Measurements from ENCODE around the gene SZT2.
A peak's percentile ranks its signal among the peaks of the same experiment; 100 is the strongest.
"Not testable (repeated sequence)": the region's sequence is repeated elsewhere in the genome, so short reads cannot be mapped to it uniquely, and the experiment has no call there.

The SZT2 gene

GRCh38 chr1:43493661-43494450 lies 104.2 kb downstream of the SZT2 start:
- no peaks in the 10 kb centered on the region for H3K27me3 ChIP-seq (ENCODE audit: control insufficient read depth, insufficient read depth, low read length)
- peak overlapping the region; percentile 1 for H3K4me2 ChIP-seq (ENCODE audit: low read length)
- peak overlapping the region; percentile 72 for H2AFZ ChIP-seq
- H3K4me1 ChIP-seq = no peaks in the 10 kb centered on the region
- no peaks in the 10 kb centered on the region for H3K79me2 ChIP-seq
- no peak overlapping the region for H3K9ac ChIP-seq
- no peak for TF ChIP-seq CTCF (IDR thresholded peaks at IDR 0.05)
- H3K9me3 ChIP-seq (ENCODE audit: control insufficient read depth, low read length) = no peaks in the 10 kb centered on the region
- no peaks in the 10 kb centered on the region for H3K36me3 ChIP-seq (ENCODE audit: control insufficient read depth, insufficient read depth, low read length)
- no peak overlapping the region for H3K27ac ChIP-seq
- H3K4me3 ChIP-seq (ENCODE audit: low read depth, low read length) = no peak overlapping the region

- H3K27me3 ChIP-seq (ENCODE audit: control insufficient read depth, insufficient read depth, low read length) = no peaks in the 10 kb centered on the region
- H3K9me3 ChIP-seq (ENCODE audit: control insufficient read depth, low read length) = no peaks in the 10 kb centered on the region
- H3K9ac ChIP-seq = no peak overlapping the region
- TF ChIP-seq CTCF (IDR thresholded peaks at IDR 0.05) = no peak
- H3K4me3 ChIP-seq (ENCODE audit: low read depth, low read length) = no peak overlapping the region
- H3K4me2 ChIP-seq (ENCODE audit: low read length) = no peak overlapping the region
- no peak overlapping the region for H2AFZ ChIP-seq
- H3K27ac ChIP-seq = no peak overlapping the region
- H3K79me2 ChIP-seq = no peaks in the 10 kb centered on the region
- H3K4me1 ChIP-seq = no peaks in the 10 kb centered on the region
- no peaks in the 10 kb centered on the region for H3K36me3 ChIP-seq (ENCODE audit: control insufficient read depth, insufficient read depth, low read length)
Measured at GRCh38 chr1:43495204-43495603, 105.5 kb downstream of the SZT2 start.

GRCh38 chr1:43499898-43500297 lies 110.2 kb downstream of the SZT2 start:
- Histone ChIP-seq H3K79me2 (no peaks in the 10 kb centered on the region), H2AFZ (no peak overlapping the region), H3K4me2 (ENCODE audit: low read length) (no peak overlapping the region), H3K4me1 (no peaks in the 10 kb centered on the region), H3K9me3 (ENCODE audit: control insufficient read depth, low read length) (no peaks in the 10 kb centered on the region), H3K36me3 (ENCODE audit: control insufficient read depth, insufficient read depth, low read length) (no peaks in the 10 kb centered on the region), H3K9ac (no peak overlapping the region), H3K27me3 (ENCODE audit: control insufficient read depth, insufficient read depth, low read length) (no peaks in the 10 kb centered on the region), H3K27ac (no peak overlapping the region), H3K4me3 (ENCODE audit: low read depth, low read length) (no peak overlapping the region)
- no peak for TF ChIP-seq CTCF (IDR thresholded peaks at IDR 0.05)

- not testable (repeated sequence) for H3K9ac ChIP-seq; H3K79me2 ChIP-seq; H3K27ac ChIP-seq; H3K4me2 ChIP-seq (ENCODE audit: low read length); H3K9me3 ChIP-seq (ENCODE audit: control insufficient read depth, low read length); H2AFZ ChIP-seq; H3K4me1 ChIP-seq; H3K4me3 ChIP-seq (ENCODE audit: low read depth, low read length); H3K36me3 ChIP-seq (ENCODE audit: control insufficient read depth, insufficient read depth, low read length); H3K27me3 ChIP-seq (ENCODE audit: control insufficient read depth, insufficient read depth, low read length)
Measured at GRCh38 chr1:43501806-43502205, 112.1 kb downstream of the SZT2 start.

- Histone ChIP-seq H3K4me1 (no peaks in the 10 kb centered on the region), H3K9me3 (ENCODE audit: control insufficient read depth, low read length) (no peaks in the 10 kb centered on the region), H3K79me2 (no peaks in the 10 kb centered on the region), H3K36me3 (ENCODE audit: control insufficient read depth, insufficient read depth, low read length) (no peaks in the 10 kb centered on the region), H2AFZ (no peak overlapping the region), H3K9ac (no peak overlapping the region), H3K27ac (no peak overlapping the region), H3K27me3 (ENCODE audit: control insufficient read depth, insufficient read depth, low read length) (no peaks in the 10 kb centered on the region), H3K4me3 (ENCODE audit: low read depth, low read length) (no peak overlapping the region), H3K4me2 (ENCODE audit: low read length) (no peak overlapping the region)
- no peak for TF ChIP-seq CTCF (IDR thresholded peaks at IDR 0.05)
Measured at GRCh38 chr1:43503534-43503933, 113.8 kb downstream of the SZT2 start.
